Activated T-cell treated with anti-CD3 and anti-CD28 coated beads for 4 hours (primary cell): ENCODE data around the gene LDLRAD4.
"Not testable (repeated sequence)": the region's sequence is repeated elsewhere in the genome, so short reads cannot be mapped to it uniquely, and the experiment has no call there.

Experiments used
- DNase-seq: peaks from one replicate; pipeline ENCODE4 v3.0.0-alpha.2; 2020

LDLRAD4 gene

GRCh38 chr18:13585379-13586153, 367.0 kb downstream of the LDLRAD4 start:
- no peak for DNase-seq

GRCh38 chr18:13587001-13587400, 368.4 kb downstream of the LDLRAD4 start:
- no peak for DNase-seq

DNA sequence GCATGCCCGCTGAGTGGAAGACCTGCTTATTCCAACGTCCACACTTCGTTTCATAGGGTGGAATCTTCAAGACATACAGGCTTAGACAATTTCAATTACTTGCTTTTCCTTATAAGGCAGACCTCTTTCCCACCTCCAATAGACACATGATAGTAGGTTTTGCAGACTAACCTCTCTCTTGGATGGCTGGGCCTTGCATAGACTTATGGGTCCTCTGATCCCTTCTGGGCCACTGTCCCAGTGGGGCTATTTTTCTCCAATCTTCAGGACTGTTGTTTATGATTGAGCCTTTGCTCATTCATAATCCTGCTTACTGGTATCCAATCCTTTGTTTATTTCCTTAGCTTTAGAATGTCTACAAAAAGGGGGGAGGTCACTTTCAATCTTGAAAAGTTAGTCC, 368.9 kb downstream of the LDLRAD4 start:
- DNase-seq, result no peak

DNA sequence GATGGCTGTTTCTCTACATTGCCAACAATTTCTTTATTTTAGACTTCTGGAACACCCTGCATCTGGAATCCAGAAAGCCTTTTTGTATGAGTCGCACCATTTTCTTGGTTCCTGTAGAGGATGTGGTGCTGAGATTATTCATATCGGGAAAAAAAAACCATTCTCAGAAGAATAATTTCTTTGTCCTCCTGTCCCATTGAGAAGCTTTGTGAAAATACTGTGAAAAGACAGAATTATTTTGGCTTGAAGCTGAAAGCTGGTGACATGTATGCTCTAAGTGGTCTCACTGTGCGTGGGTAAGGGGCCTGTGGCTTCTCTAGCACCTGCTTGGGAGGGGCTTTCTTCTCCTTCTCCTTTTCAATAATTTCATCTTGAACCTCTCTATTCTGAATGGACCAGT, 369.4 kb downstream of the LDLRAD4 start:
- DNase-seq, result no peak

GRCh38 chr18:13589316-13589715, 370.8 kb downstream of the LDLRAD4 start:
- DNase-seq, result no peak

DNA sequence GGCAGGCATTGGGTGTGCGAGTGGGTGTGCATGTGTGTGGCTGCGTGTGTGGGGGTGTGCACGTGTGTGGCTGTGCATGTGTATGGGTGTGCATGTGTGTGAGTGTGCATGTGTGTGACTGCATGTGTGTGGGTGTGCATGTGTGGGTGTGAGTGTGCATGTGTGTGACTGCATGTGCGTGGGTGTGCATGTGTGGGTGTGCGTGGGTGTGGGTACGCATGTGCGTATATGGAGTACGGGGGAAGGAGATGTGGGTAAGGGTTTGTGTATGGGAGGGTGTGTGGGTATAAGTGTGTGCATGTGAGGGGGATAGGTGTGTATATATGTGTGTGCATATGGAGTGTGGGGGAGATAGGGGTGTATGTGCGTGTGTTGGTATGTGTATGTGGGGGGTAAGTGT, 371.4 kb downstream of the LDLRAD4 start:
- DNase-seq, result no peak

DNA sequence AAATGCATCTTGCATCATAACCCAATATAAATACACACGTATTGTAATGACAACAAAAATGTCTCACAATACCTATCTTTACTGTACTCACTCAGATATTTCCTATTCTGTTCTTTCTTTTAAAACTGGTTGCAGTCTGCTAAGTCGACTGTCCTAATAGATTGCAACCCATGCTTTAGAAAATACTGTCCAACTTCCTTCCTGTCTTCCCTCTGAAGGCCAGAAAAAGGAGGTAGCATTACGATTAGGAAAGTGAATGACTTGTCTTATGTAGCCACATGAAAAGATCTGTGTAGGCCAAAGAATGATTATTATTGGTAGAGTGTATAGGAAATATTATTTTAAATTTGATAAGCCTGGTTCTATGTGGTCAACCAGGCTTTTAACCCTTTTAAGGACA, 373.7 kb downstream of the LDLRAD4 start:
- no peak for DNase-seq

DNA sequence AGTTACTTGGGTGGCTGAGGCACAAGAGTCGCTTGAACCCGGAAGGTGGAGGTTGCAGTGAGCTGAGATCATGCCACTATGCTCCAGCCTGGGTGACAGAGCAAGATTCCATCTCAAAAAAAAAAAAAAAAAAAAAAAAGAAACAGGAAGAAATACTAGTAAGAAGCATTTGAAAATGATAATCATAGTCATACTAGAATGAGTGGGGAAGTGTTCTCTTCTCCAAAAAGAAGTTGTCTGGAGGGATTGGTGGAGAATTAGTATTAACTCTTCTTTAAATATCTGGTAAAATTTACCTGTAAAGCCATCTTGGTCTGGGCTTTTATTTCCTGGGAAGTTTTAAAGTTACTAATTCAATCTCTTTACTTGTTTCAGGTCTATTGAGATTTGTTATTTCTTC, 376.0 kb downstream of the LDLRAD4 start:
- DNase-seq, result no peak

DNA sequence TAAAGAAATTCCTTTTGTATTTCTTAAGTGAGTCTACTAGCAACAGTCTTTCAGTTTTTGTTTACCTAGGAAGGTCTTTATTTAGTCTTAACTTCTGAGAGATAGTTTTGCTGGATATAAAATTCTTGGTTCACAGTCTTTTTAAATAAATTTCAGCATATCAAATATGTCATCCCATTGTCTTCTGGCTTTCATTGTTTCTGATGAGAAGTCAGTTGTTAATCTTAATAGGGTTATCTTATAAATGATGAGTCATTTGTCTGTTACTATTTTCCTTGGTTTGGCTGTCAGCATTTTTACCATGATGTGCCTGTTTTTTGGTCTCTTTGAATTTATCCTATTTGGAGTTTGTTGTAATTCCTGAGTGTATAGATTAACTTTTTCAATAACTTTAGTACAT, 378.5 kb downstream of the LDLRAD4 start:
- DNase-seq, result no peak

- no peak for DNase-seq
Observed at GRCh38 chr18:13598591-13598990, 380.0 kb downstream of the LDLRAD4 start.

DNA sequence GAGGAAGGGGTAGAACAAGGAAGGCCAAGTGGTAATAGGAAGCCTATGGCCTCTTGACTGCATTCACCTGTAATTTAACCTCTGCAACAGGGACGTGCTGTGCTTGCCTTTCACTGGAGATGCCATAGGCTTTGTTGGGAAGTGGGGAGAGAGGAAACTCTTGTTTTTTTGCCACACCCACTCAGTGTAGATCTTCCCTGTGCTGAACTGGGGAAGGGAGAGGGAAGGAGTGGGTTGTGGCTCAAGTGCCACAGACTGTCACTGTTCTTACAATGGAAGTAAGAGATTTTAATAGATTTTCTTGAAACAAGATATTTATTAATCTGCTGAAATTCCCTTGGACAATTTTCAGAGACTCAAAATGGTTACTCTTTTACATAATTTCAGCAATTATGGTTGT, 380.5 kb downstream of the LDLRAD4 start:
- no peak for DNase-seq

DNA sequence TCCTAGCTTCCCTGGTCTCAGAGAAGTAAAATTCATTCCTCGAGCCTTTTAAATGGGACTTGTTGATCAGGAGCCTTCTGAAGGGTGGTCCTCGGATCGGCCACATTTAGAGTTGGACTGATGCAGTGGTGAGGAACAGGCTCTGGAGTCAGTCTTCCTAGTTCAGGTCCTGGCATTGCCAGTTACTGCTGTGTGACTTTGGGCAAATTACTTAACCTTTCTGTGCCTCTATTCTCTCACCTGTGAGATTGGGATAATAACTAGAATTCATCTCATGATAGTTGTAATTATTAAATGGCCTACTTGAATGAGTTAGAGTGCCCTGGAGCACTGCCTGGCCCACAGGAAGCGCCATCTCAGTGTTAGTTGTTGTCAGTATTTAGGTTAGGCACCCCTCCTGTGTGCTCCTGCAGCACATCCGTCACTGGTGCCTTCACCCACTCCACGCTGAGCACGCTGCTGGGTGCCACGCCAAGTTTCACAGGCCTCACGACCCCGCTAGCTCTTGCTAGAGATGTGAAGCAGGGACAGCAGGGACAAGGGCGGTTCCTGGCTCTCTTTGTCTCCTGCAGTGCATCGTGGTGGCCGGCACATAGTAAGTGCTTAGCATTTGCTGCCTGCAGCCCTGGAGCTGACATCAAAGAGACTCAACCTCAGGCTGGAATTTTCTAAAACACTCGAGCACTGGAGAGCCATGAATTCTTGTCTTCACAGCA, 384.9 kb downstream of the LDLRAD4 start:
- no peak for DNase-seq

DNA sequence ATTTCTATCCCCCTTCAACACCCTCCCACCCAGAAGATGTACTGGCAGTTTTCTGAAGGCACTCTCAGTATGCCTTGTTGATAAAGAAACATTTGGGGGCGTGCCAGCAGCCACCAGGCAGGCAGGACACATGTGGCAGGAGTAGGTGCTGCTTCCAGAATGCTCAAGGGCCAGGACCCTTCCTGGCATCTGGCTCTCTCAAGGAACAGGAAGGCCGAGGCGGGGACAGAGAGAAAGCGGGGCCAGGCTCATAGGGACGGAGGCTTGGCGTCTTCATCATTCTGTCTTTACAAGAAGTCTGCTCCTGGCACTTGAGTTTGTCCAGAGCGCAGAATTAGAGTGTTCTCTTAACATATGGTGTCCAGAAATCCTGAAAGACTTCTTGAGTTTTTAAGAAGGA, 386.2 kb downstream of the LDLRAD4 start:
- no peak for DNase-seq

- no peak for DNase-seq
Observed at GRCh38 chr18:13605477-13605876, 386.9 kb downstream of the LDLRAD4 start.

- DNase-seq, result no peak
Observed at GRCh38 chr18:13605901-13606300, 387.3 kb downstream of the LDLRAD4 start.

DNA sequence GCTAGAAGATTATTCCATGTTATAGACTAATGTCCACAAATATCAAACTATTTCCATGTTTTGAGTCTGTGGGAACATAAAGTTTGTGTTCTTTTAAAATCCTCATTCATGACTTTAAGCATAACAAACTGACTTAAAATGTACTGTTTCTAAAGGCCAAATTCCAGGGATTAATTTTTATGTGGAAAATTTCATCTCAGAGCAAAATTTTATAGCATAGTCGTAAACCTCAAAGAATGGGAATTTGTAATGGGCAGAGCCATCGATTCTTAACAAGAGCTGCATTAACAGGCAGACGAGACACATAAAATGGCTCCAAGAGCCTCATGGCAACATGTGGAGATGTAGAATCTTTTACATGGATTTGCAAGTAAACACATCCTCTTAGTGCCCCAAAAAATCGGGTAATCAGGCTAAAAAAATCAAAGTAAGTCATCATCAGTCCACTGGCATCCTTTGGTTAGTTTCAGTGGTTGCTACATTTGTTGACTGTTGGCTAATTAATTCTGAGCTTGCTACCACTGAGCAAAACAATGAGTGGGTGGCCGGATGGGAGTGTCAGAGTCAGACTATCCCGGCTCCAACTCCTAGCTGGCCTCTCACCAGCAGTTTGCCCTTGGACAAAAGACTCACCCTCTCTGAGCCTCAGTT, 388.2 kb downstream of the LDLRAD4 start:
- DNase-seq, result no peak

GRCh38 chr18:13608024-13608562, 389.5 kb downstream of the LDLRAD4 start:
- not testable (repeated sequence) for DNase-seq

GRCh38 chr18:13608791-13609532, 390.4 kb downstream of the LDLRAD4 start:
- no peak for DNase-seq

DNA sequence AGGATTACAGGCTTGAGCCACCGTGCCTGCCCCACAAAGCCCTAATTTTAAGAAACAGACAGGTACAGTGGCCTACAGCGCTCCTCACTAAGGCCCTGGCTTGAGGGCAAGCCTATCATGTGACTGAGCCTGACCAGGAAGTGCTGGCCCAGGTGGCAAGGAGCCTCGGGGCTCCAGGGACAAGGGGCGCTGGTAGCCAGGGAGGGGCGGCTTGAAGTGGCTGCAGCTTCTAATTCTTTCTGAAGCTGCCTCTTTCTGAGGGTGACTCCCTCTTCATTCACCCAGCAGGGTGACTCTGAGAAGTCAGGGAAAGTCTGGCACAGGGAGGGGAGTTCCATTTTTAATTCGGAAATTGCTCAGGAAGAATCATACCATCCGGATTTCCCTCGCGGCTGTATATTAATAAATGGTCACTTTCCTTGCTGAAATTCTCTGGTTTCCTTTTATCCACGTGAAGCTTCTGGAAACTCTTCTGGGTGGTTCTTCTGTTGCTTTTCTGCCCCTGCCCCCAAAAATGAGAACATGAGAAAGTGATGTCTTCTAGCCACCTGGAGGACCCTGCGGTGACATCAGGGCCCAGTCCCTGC, 392.1 kb downstream of the LDLRAD4 start:
- DNase-seq, result no peak

- DNase-seq, result no peak
Observed at GRCh38 chr18:13611142-13611600, 392.6 kb downstream of the LDLRAD4 start.

GRCh38 chr18:13611601-13612195, 393.1 kb downstream of the LDLRAD4 start:
- DNase-seq, result no peak
